Activated B cell treated with CpG ODN at 0.5 μM for 24 hours (primary cell): ENCODE results near the gene PPM1N. TPM values are rescaled to one million over a fixed set of nuclear protein-coding genes. Genes with fewer than 3 reads are reported as not detected.

Experiments
- ATAC-seq: fragments of 200-7000 bp; cut with Tn5 transposase; one replicate; pipeline ENCODE4 v1.10.0; 2021; ENCODE audit warnings: low read depth, mild to moderate bottlenecking, moderate library complexity
- CTCF ChIA-PET: fragments of 350-600 bp; sonication (Branson Sonifier 250); formaldehyde crosslinking; loops from one replicate; lab custom pipeline; 2021; ENCODE audit warnings: antibody characterized with exemption; lab: Charles Lee
- POLR2A ChIA-PET: fragments of 350-600 bp; sonication (Branson Sonifier 250); formaldehyde crosslinking; loops from one replicate; lab custom pipeline; 2021; ENCODE audit warnings: antibody characterized with exemption; lab: Charles Lee
- DNase-seq: peaks from one replicate; pipeline ENCODE4 v3.0.0; 2022
- H3K27ac Mint-ChIP-seq: one replicate; pipeline ENCODE4 v1.8.0; 2020; ENCODE audit warnings: mixed read lengths
- H3K27me3 Mint-ChIP-seq: one replicate; pipeline ENCODE4 v1.8.0; 2021; ENCODE audit warnings: mixed read lengths
- H3K36me3 Mint-ChIP-seq: one replicate; pipeline ENCODE4 v1.8.0; 2021; ENCODE audit warnings: low read depth, mixed read lengths
- H3K4me1 Mint-ChIP-seq: one replicate; pipeline ENCODE4 v1.8.0; 2021; ENCODE audit warnings: mixed read lengths
- H3K4me3 Mint-ChIP-seq: one replicate; pipeline ENCODE4 v1.8.0; 2020; ENCODE audit warnings: mild to moderate bottlenecking, mixed read lengths
- H3K9me3 Mint-ChIP-seq: one replicate; pipeline ENCODE4 v1.8.0; 2020; ENCODE audit warnings: mixed read lengths
- CTCF ChIP-seq: fragments of 200-600 bp; IDR thresholded peaks from one replicate; pipeline ENCODE4 v1.8.0; 2022; ENCODE audit warnings: antibody characterized with exemption, mild to moderate bottlenecking
- intact Hi-C: fragments of 100-400 bp; cut with micrococcal nuclease; formaldehyde crosslinking; loops from one replicate; pipeline ENCODE4 v1.15.1; 2024
- total RNA-seq: library from RNA; stranded (reverse); gene quantifications from 2 replicates; pipeline ENCODE4 v1.2.3, GENCODE V29; 2022

PPM1N gene
- total RNA-seq, 1 donor from 2014 or later: 0.80 TPM

- Mint-ChIP-seq H3K27ac (peak overlapping the region; percentile 90), H3K4me1 (peaks cover 79% of the 10 kb centered on the region), H3K4me3 (peak overlapping the region; percentile 32), H3K27me3 (no peaks in the 10 kb centered on the region), H3K9me3 (no peaks in the 10 kb centered on the region), H3K36me3 (peaks cover 44% of the 10 kb centered on the region)
- intact Hi-C loops: no loop called here
- DNase-seq (no peak), ATAC-seq (no peak)
- ChIA-PET POLR2A (interaction anchor here (2.1 kb wide), 1 partner anchor 13 kb away, joined by 5 read pairs; no protein-coding TSS in a partner anchor), CTCF (interaction anchor here (1.7 kb wide), 1 partner anchor 45 kb away, joined by 4 read pairs; no protein-coding TSS in a partner anchor)
- TF ChIP-seq CTCF: no peak
These were observed 14.7 kb downstream of the PPM1N start for GRCh38 chr19:45512881-45513483.

- peak overlapping the region; percentile 92 for H3K27ac Mint-ChIP-seq
- DNase-seq (no peak), ATAC-seq (peak; percentile 7)
- H3K9me3 Mint-ChIP-seq: no peaks in the 10 kb centered on the region
- H3K4me1 Mint-ChIP-seq: peaks cover 73% of the 10 kb centered on the region
- H3K4me3 Mint-ChIP-seq: peak overlapping the region; percentile 70
- TF ChIP-seq CTCF: no peak
- ChIA-PET CTCF (interaction anchor here (1.0 to 1.6 kb wide), 8 partner anchors 8 to 127 kb away, joined by 3 to 5 read pairs (median 4); no protein-coding TSS in a partner anchor), POLR2A (interaction anchor here (0.6 to 2.9 kb wide), 12 partner anchors 8 to 259 kb away, joined by 3 to 22 read pairs (median 4); partner anchors contain the start of genes PPM1N, QPCTL and SNRPD2)
- intact Hi-C loops: loop anchor here (1.0 to 2.0 kb wide), 3 partner anchors 8 to 70 kb away; partner anchors contain the start of genes OPA3 and RTN2
- H3K36me3 Mint-ChIP-seq: peaks cover 48% of the 10 kb centered on the region
- no peaks in the 10 kb centered on the region for H3K27me3 Mint-ChIP-seq
These were observed 16.3 kb downstream of the PPM1N start for GRCh38 chr19:45514376-45515051.

- Mint-ChIP-seq H3K36me3 (peaks cover 49% of the 10 kb centered on the region), H3K4me1 (peaks cover 67% of the 10 kb centered on the region), H3K4me3 (peak overlapping the region; percentile 67), H3K27ac (peak overlapping the region; percentile 92), H3K27me3 (no peaks in the 10 kb centered on the region), H3K9me3 (no peaks in the 10 kb centered on the region)
- ATAC-seq: peak; percentile 79
- peak; percentile 62 for DNase-seq
- CTCF ChIA-PET: interaction anchor here (0.7 to 1.6 kb wide), 10 partner anchors 9 to 127 kb away, joined by 3 to 5 read pairs (median 4); no protein-coding TSS in a partner anchor
- POLR2A ChIA-PET: interaction anchor here (0.6 to 2.9 kb wide), 12 partner anchors 9 to 259 kb away, joined by 3 to 22 read pairs (median 4); partner anchors contain the start of genes PPM1N, QPCTL and SNRPD2
- no peak for TF ChIP-seq CTCF
- intact Hi-C loops: loop anchor here (1.0 to 2.0 kb wide), 3 partner anchors 9 to 70 kb away; partner anchors contain the start of genes OPA3 and RTN2
These were observed 16.9 kb downstream of the PPM1N start for GRCh38 chr19:45515081-45515624.

- Mint-ChIP-seq H3K4me1 (peaks cover 60% of the 10 kb centered on the region), H3K4me3 (peak overlapping the region; percentile 67), H3K27me3 (no peaks in the 10 kb centered on the region), H3K9me3 (no peaks in the 10 kb centered on the region), H3K36me3 (peaks cover 49% of the 10 kb centered on the region), H3K27ac (peak overlapping the region; percentile 92)
- DNase-seq (no peak), ATAC-seq (no peak)
- TF ChIP-seq CTCF: no peak
- ChIA-PET POLR2A (interaction anchor here (1.1 to 2.9 kb wide), 10 partner anchors 10 to 177 kb away, joined by 3 to 22 read pairs (median 6); partner anchors contain the start of genes PPM1N, QPCTL and SNRPD2), CTCF (interaction anchor here (0.7 to 1.6 kb wide), 8 partner anchors 9 to 126 kb away, joined by 3 to 5 read pairs (median 4); no protein-coding TSS in a partner anchor)
- intact Hi-C loops: loop anchor here (1.0 to 2.0 kb wide), 3 partner anchors 10 to 69 kb away; partner anchors contain the start of genes OPA3 and RTN2
These were observed 17.7 kb downstream of the PPM1N start for GRCh38 chr19:45515807-45516401.
